NT2/D1 (cell line): Measurements from ENCODE around the gene PDCD2L.
"Not testable (repeated sequence)": the region's sequence is repeated elsewhere in the genome, so short reads cannot be mapped to it uniquely, and the experiment has no call there.

Experiments used
- DNase-seq: peaks from one replicate; pipeline ENCODE4 v3.0.0-alpha.2; 2011; ENCODE audit warnings: low read depth, low spot score
- H3K27me3 ChIP-seq: 2 replicates; pipeline ENCODE4 v1.6.0; 2011; ENCODE audit warnings: mild to moderate bottlenecking; ENCODE audit not compliant: insufficient read length, insufficient read depth
- H3K36me3 ChIP-seq: 2 replicates; pipeline ENCODE4 v1.6.1; 2011; ENCODE audit warnings: mild to moderate bottlenecking, low read length, mixed read lengths; ENCODE audit not compliant: insufficient read depth, insufficient read length
- H3K4me1 ChIP-seq: 2 replicates; pipeline ENCODE4 v1.5.1; 2011; ENCODE audit not compliant: insufficient read depth, insufficient read length
- H3K4me3 ChIP-seq: 2 replicates; pipeline ENCODE4 v1.5.1; 2011; ENCODE audit warnings: low read depth; ENCODE audit not compliant: insufficient read length
- H3K9ac ChIP-seq: 2 replicates; pipeline ENCODE4 v1.6.0; 2011; ENCODE audit warnings: low read depth; ENCODE audit not compliant: insufficient read length
- H3K9me3 ChIP-seq: 2 replicates; pipeline ENCODE4 v1.5.1; 2011; ENCODE audit warnings: mild to moderate bottlenecking, low read length; ENCODE audit not compliant: insufficient read depth
- SUZ12 ChIP-seq: IDR thresholded peaks from 2 replicates; pipeline ENCODE4 v1.6.1; 2011; ENCODE audit not compliant: insufficient read length, insufficient read depth; ENCODE audit errors: extremely low read depth
- YY1 ChIP-seq: IDR thresholded peaks from 2 replicates; pipeline ENCODE4 v1.6.1; 2011; ENCODE audit not compliant: insufficient read length, insufficient read depth
- ZNF274 ChIP-seq: IDR thresholded peaks from 2 replicates; pipeline ENCODE4 v1.6.1; 2011; ENCODE audit warnings: mild to moderate bottlenecking, low read depth, low read length

The PDCD2L gene

GRCh38 chr19:34366738-34367623 is 37.2 kb upstream of the PDCD2L start:
- Histone ChIP-seq H3K9ac (no peak overlapping the region), H3K4me3 (no peak overlapping the region), H3K36me3 (peaks cover 50% of the 10 kb centered on the region), H3K9me3 (no peaks in the 10 kb centered on the region), H3K4me1 (no peaks in the 10 kb centered on the region), H3K27me3 (peaks cover 5% of the 10 kb centered on the region)
- no peak for DNase-seq
- TF ChIP-seq ZNF274 (no peak), YY1 (no peak), SUZ12 (no peak)

GRCh38 chr19:34367624-34367957 is 36.6 kb upstream of the PDCD2L start:
- H3K36me3 ChIP-seq, result peaks cover 55% of the 10 kb centered on the region
- TF ChIP-seq SUZ12, result no peak
- no peak for TF ChIP-seq ZNF274
- no peak for TF ChIP-seq YY1
- no peak overlapping the region for H3K4me3 ChIP-seq
- no peaks in the 10 kb centered on the region for H3K9me3 ChIP-seq
- no peak overlapping the region for H3K9ac ChIP-seq
- no peaks in the 10 kb centered on the region for H3K4me1 ChIP-seq
- H3K27me3 ChIP-seq, result peaks cover 5% of the 10 kb centered on the region
- no peak for DNase-seq

GRCh38 chr19:34368338-34368737 is 35.9 kb upstream of the PDCD2L start:
- Histone ChIP-seq H3K36me3 (peaks cover 55% of the 10 kb centered on the region), H3K27me3 (peaks cover 5% of the 10 kb centered on the region), H3K4me3 (no peak overlapping the region), H3K4me1 (no peaks in the 10 kb centered on the region), H3K9me3 (no peaks in the 10 kb centered on the region), H3K9ac (no peak overlapping the region)
- TF ChIP-seq ZNF274 (no peak), YY1 (no peak), SUZ12 (no peak)
- no peak for DNase-seq

GRCh38 chr19:34369166-34369565 is 35.0 kb upstream of the PDCD2L start:
- not testable (repeated sequence) for H3K4me1 ChIP-seq, H3K27me3 ChIP-seq, H3K4me3 ChIP-seq, H3K9me3 ChIP-seq, H3K9ac ChIP-seq, DNase-seq
- peaks cover 57% of the 10 kb centered on the region for H3K36me3 ChIP-seq

GRCh38 chr19:34370117-34370516 is 34.1 kb upstream of the PDCD2L start:
- TF ChIP-seq ZNF274 (no peak), SUZ12 (no peak), YY1 (no peak)
- Histone ChIP-seq H3K9ac (no peak overlapping the region), H3K27me3 (peaks cover 5% of the 10 kb centered on the region), H3K4me3 (no peak overlapping the region), H3K36me3 (peaks cover 66% of the 10 kb centered on the region), H3K9me3 (no peaks in the 10 kb centered on the region), H3K4me1 (no peaks in the 10 kb centered on the region)
- DNase-seq, result no peak

GRCh38 chr19:34370983-34371382 is 33.2 kb upstream of the PDCD2L start:
- no peak for DNase-seq
- H3K27me3 ChIP-seq, result no peaks in the 10 kb centered on the region
- H3K4me1 ChIP-seq, result no peaks in the 10 kb centered on the region
- H3K4me3 ChIP-seq, result no peak overlapping the region
- no peak overlapping the region for H3K9ac ChIP-seq
- H3K9me3 ChIP-seq, result no peaks in the 10 kb centered on the region
- H3K36me3 ChIP-seq, result peaks cover 73% of the 10 kb centered on the region
- TF ChIP-seq YY1 (no peak), SUZ12 (no peak), ZNF274 (no peak)

- no peaks in the 10 kb centered on the region for H3K4me1 ChIP-seq
- H3K27me3 ChIP-seq, result no peaks in the 10 kb centered on the region
- no peak for DNase-seq
- no peak overlapping the region for H3K9ac ChIP-seq
- H3K9me3 ChIP-seq, result no peaks in the 10 kb centered on the region
- no peak overlapping the region for H3K4me3 ChIP-seq
- peaks cover 63% of the 10 kb centered on the region for H3K36me3 ChIP-seq
- no peak for TF ChIP-seq SUZ12
- TF ChIP-seq YY1, result no peak
- no peak for TF ChIP-seq ZNF274
Measured at GRCh38 chr19:34373601-34374288, 30.5 kb upstream of the PDCD2L start.
